GM23338 (cell line): ENCODE results near the gene TINAG. TPM values are rescaled to one million over a fixed set of nuclear protein-coding genes. Genes with fewer than 3 reads are reported as not detected.

Experiments
- ATAC-seq: fragments of 200-7000 bp; cut with Tn5 transposase; 3 replicates; pipeline ENCODE4 v1.9.1; 2020
- DNase-seq: peaks from one replicate; pipeline ENCODE4 v3.0.0-alpha.2; 2015; ENCODE audit warnings: low spot score
- H2AFZ ChIP-seq: fragments of 200-600 bp; sonication (generic); 2 replicates; pipeline ENCODE4 v1.8.0; 2016; ENCODE audit warnings: antibody characterized with exemption, mild to moderate bottlenecking, moderate library complexity
- H3F3A ChIP-seq: fragments of 200-600 bp; sonication (generic); replicated peaks from 2 replicates; pipeline ENCODE4 v1.8.0; 2017; ENCODE audit warnings: antibody characterized with exemption, mixed run types, low read depth
- H3K27ac ChIP-seq: fragments of 200-600 bp; sonication (generic); 2 replicates; pipeline ENCODE4 v1.6.1; 2016; ENCODE audit warnings: low read depth
- H3K27me3 ChIP-seq: fragments of 200-600 bp; sonication (generic); 2 replicates; pipeline ENCODE4 v1.8.0; 2016; ENCODE audit warnings: mild to moderate bottlenecking, mixed run types, moderate library complexity; ENCODE audit not compliant: insufficient read depth
- H3K36me3 ChIP-seq: fragments of 200-600 bp; sonication (generic); 2 replicates; pipeline ENCODE4 v1.8.0; 2016; ENCODE audit warnings: mild to moderate bottlenecking; ENCODE audit not compliant: insufficient read depth
- H3K4me1 ChIP-seq: fragments of 200-600 bp; sonication (generic); 2 replicates; pipeline ENCODE4 v1.8.0; 2016; ENCODE audit warnings: mild to moderate bottlenecking, moderate library complexity; ENCODE audit not compliant: insufficient read depth
- H3K4me2 ChIP-seq: fragments of 200-600 bp; sonication (generic); 2 replicates; pipeline ENCODE4 v1.7.1; 2017; ENCODE audit warnings: mixed run types
- H3K4me3 ChIP-seq: fragments of 200-600 bp; sonication (generic); 2 replicates; pipeline ENCODE4 v1.6.1; 2016; ENCODE audit warnings: mixed run types
- H3K79me2 ChIP-seq: fragments of 200-600 bp; sonication (generic); replicated peaks from 2 replicates; pipeline ENCODE4 v1.8.0; 2017; ENCODE audit warnings: mild to moderate bottlenecking; ENCODE audit not compliant: insufficient read depth
- H3K9me2 ChIP-seq: fragments of 200-600 bp; sonication (generic); 2 replicates; pipeline ENCODE4 v1.8.0; 2017; ENCODE audit not compliant: insufficient read depth
- H4K20me1 ChIP-seq: fragments of 200-600 bp; sonication (generic); replicated peaks from 2 replicates; pipeline ENCODE4 v1.8.0; 2017; ENCODE audit warnings: mild to moderate bottlenecking; ENCODE audit not compliant: insufficient read depth
- H3K27ac Mint-ChIP-seq: 2 replicates; pipeline ENCODE4 v1.8.0; 2020; ENCODE audit warnings: inconsistent platforms, mild to moderate bottlenecking, moderate library complexity, mixed read lengths
- H3K27me3 Mint-ChIP-seq: 3 replicates; pipeline ENCODE4 v1.8.0; 2022; ENCODE audit warnings: low read depth, mild to moderate bottlenecking, moderate library complexity, mixed read lengths, inconsistent platforms; ENCODE audit not compliant: insufficient read depth, poor library complexity
- H3K36me3 Mint-ChIP-seq: 3 replicates; pipeline ENCODE4 v1.8.0; 2021; ENCODE audit warnings: low read depth, mild to moderate bottlenecking, inconsistent platforms, moderate library complexity, mixed read lengths
- H3K4me1 Mint-ChIP-seq: 3 replicates; pipeline ENCODE4 v1.8.0; 2020; ENCODE audit warnings: mild to moderate bottlenecking, inconsistent platforms, mixed read lengths
- H3K4me3 Mint-ChIP-seq: 3 replicates; pipeline ENCODE4 v1.8.0; 2021; ENCODE audit warnings: moderate library complexity, mild to moderate bottlenecking, inconsistent platforms, mixed read lengths
- H3K9me3 Mint-ChIP-seq: 3 replicates; pipeline ENCODE4 v1.8.0; 2020; ENCODE audit warnings: moderate library complexity, mild to moderate bottlenecking, inconsistent platforms, mixed read lengths
- CREB1 ChIP-seq: fragments of 250-450 bp; sonication (Bioruptor Pico); IDR thresholded peaks from 2 replicates; pipeline ENCODE4 v1.5.0; 2020; ENCODE audit warnings: low read depth, mild to moderate bottlenecking, moderate library complexity
- EZH2 ChIP-seq: fragments of 200-600 bp; sonication (generic); IDR thresholded peaks from one replicate; pipeline ENCODE4 v1.8.0; 2017; ENCODE audit warnings: antibody characterized with exemption, mild to moderate bottlenecking, low read depth; ENCODE audit not compliant: unreplicated experiment
- EZH2phosphoT487 ChIP-seq: fragments of 200-600 bp; sonication (generic); IDR thresholded peaks from one replicate; pipeline ENCODE4 v1.8.1; 2018; ENCODE audit warnings: antibody characterized with exemption; ENCODE audit not compliant: unreplicated experiment
- NANOG ChIP-seq: IDR thresholded peaks from 2 replicates; pipeline ENCODE4 v1.6.1; 2016; ENCODE audit warnings: antibody characterized with exemption, borderline replicate concordance
- POLR2AphosphoS5 ChIP-seq: IDR thresholded peaks from 2 replicates; pipeline ENCODE4 v1.6.1; 2016; ENCODE audit warnings: antibody characterized with exemption, low read depth
- ZNF114 ChIP-seq: fragments of 250-450 bp; sonication (Bioruptor Pico); IDR thresholded peaks from 2 replicates; pipeline ENCODE4 v1.5.0; 2020; ENCODE audit warnings: mild to moderate bottlenecking, moderate library complexity
- ZNF331 ChIP-seq: fragments of 250-450 bp; sonication (Bioruptor Pico); IDR thresholded peaks from 2 replicates; pipeline ENCODE4 v1.5.0; 2020; ENCODE audit warnings: low read depth, mild to moderate bottlenecking, moderate library complexity
- polyA plus RNA-seq: library from polyadenylated mRNA; unstranded; fragments of >200 nt; fragmentation: Nextera tagmentation; extraction: Ambion mirVana; gene quantifications from 2 replicates; pipeline ENCODE4 v1.2.1, GENCODE V29; 2016
- total RNA-seq: library from RNA; depleted of rRNA; stranded (reverse); fragments of >200 nt; shearing (Covaris generic); gene quantifications from 2 replicates; pipeline ENCODE4 v1.2.3, GENCODE V29; 2014
- TF ChIP-seq, protein P1 (sequence below), 2 experiments: fragments of 200-600 bp in 1 of 2; sonication (generic) in 1 of 2; conservative IDR thresholded peaks; 2 replicates each; pipeline versions ENCODE4 v1.5.1 to v1.6.1; 2016 to 2017; ENCODE audit warnings: antibody characterized with exemption in 2 of 2, low read depth in 2 of 2, mild to moderate bottlenecking in 2 of 2, moderate library complexity in 1 of 2
- TF ChIP-seq, protein P2 (sequence below): IDR thresholded peaks from 2 replicates; pipeline ENCODE4 v1.6.1; 2016; ENCODE audit warnings: antibody characterized with exemption
- TF ChIP-seq, protein P3 (sequence below): fragments of 250-450 bp; sonication (Bioruptor Pico); IDR thresholded peaks from 2 replicates; pipeline ENCODE4 v1.5.0; 2020; ENCODE audit warnings: mild to moderate bottlenecking, moderate library complexity

TINAG gene
- total and polyA plus RNA-seq, 2 experiments from 2014 or later: not detected

DNA sequence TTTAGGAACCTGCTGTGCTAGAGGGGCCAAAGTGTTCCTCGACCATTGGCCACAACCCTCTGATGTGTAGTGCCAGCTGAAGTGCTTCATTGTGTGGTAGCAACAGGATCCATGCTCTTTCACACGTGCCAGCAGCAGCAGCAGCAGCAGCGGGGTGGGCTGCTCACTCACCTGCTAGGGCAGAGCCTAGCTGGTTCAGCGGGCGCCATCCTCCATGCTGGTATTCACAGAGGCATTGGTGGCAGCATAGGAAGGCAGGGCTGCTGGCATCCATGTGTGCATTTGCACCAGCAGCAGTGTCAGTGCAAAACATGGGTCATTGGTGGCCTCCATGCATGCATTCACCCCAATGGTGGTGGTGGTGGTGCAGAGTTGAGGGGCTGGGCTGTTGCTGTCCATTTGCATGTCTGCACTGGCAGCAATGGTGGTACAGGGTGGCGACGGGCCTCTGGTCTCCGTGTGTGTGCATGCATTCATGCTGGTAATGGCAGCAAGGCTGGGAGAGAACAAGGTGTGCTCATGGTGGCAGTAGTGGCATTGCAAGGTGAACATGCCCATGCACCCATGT, 13.2 kb upstream of the TINAG start:
- Mint-ChIP-seq H3K4me1 (peaks cover 25% of the 10 kb centered on the region), H3K36me3 (no peaks in the 10 kb centered on the region; the same call in 2 of the 3 replicates)
- TF ChIP-seq ZNF114 (CRISPR knock-in tag): no peak
- TF ChIP-seq, protein P1, sequence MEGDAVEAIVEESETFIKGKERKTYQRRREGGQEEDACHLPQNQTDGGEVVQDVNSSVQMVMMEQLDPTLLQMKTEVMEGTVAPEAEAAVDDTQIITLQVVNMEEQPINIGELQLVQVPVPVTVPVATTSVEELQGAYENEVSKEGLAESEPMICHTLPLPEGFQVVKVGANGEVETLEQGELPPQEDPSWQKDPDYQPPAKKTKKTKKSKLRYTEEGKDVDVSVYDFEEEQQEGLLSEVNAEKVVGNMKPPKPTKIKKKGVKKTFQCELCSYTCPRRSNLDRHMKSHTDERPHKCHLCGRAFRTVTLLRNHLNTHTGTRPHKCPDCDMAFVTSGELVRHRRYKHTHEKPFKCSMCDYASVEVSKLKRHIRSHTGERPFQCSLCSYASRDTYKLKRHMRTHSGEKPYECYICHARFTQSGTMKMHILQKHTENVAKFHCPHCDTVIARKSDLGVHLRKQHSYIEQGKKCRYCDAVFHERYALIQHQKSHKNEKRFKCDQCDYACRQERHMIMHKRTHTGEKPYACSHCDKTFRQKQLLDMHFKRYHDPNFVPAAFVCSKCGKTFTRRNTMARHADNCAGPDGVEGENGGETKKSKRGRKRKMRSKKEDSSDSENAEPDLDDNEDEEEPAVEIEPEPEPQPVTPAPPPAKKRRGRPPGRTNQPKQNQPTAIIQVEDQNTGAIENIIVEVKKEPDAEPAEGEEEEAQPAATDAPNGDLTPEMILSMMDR (conservative IDR thresholded peaks at IDR 0.05; ENCODE audit: low read depth in 2 of 2): no peak
- TF ChIP-seq EZH2: no peak
- TF ChIP-seq CREB1: no peak
- TF ChIP-seq EZH2phosphoT487: no peak
- TF ChIP-seq, protein P2, sequence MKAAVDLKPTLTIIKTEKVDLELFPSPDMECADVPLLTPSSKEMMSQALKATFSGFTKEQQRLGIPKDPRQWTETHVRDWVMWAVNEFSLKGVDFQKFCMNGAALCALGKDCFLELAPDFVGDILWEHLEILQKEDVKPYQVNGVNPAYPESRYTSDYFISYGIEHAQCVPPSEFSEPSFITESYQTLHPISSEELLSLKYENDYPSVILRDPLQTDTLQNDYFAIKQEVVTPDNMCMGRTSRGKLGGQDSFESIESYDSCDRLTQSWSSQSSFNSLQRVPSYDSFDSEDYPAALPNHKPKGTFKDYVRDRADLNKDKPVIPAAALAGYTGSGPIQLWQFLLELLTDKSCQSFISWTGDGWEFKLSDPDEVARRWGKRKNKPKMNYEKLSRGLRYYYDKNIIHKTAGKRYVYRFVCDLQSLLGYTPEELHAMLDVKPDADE: no peak
- TF ChIP-seq POLR2AphosphoS5: no peak
- TF ChIP-seq, protein P3, sequence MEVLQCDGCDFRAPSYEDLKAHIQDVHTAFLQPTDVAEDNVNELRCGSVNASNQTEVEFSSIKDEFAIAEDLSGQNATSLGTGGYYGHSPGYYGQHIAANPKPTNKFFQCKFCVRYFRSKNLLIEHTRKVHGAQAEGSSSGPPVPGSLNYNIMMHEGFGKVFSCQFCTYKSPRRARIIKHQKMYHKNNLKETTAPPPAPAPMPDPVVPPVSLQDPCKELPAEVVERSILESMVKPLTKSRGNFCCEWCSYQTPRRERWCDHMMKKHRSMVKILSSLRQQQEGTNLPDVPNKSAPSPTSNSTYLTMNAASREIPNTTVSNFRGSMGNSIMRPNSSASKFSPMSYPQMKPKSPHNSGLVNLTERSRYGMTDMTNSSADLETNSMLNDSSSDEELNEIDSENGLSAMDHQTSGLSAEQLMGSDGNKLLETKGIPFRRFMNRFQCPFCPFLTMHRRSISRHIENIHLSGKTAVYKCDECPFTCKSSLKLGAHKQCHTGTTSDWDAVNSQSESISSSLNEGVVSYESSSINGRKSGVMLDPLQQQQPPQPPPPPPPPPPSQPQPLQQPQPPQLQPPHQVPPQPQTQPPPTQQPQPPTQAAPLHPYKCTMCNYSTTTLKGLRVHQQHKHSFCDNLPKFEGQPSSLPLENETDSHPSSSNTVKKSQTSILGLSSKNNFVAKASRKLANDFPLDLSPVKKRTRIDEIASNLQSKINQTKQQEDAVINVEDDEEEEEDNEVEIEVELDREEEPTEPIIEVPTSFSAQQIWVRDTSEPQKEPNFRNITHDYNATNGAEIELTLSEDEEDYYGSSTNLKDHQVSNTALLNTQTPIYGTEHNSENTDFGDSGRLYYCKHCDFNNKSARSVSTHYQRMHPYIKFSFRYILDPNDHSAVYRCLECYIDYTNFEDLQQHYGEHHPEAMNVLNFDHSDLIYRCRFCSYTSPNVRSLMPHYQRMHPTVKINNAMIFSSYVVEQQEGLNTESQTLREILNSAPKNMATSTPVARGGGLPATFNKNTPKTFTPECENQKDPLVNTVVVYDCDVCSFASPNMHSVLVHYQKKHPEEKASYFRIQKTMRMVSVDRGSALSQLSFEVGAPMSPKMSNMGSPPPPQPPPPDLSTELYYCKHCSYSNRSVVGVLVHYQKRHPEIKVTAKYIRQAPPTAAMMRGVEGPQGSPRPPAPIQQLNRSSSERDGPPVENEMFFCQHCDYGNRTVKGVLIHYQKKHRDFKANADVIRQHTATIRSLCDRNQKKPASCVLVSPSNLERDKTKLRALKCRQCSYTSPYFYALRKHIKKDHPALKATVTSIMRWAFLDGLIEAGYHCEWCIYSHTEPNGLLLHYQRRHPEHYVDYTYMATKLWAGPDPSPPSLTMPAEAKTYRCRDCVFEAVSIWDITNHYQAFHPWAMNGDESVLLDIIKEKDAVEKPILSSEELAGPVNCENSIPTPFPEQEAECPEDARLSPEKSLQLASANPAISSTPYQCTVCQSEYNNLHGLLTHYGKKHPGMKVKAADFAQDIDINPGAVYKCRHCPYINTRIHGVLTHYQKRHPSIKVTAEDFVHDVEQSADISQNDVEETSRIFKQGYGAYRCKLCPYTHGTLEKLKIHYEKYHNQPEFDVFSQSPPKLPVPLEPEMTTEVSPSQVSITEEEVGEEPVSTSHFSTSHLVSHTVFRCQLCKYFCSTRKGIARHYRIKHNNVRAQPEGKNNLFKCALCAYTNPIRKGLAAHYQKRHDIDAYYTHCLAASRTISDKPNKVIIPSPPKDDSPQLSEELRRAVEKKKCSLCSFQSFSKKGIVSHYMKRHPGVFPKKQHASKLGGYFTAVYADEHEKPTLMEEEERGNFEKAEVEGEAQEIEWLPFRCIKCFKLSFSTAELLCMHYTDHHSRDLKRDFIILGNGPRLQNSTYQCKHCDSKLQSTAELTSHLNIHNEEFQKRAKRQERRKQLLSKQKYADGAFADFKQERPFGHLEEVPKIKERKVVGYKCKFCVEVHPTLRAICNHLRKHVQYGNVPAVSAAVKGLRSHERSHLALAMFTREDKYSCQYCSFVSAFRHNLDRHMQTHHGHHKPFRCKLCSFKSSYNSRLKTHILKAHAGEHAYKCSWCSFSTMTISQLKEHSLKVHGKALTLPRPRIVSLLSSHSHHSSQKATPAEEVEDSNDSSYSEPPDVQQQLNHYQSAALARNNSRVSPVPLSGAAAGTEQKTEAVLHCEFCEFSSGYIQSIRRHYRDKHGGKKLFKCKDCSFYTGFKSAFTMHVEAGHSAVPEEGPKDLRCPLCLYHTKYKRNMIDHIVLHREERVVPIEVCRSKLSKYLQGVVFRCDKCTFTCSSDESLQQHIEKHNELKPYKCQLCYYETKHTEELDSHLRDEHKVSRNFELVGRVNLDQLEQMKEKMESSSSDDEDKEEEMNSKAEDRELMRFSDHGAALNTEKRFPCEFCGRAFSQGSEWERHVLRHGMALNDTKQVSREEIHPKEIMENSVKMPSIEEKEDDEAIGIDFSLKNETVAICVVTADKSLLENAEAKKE (CRISPR knock-in tag): no peak
- TF ChIP-seq NANOG: no peak
- TF ChIP-seq ZNF331 (CRISPR knock-in tag): no peak

More for the DNA sequence above, 13.2 kb upstream of the TINAG start:
- no peak overlapping the region; the same call in 1 of the 2 replicates for H3K27ac Mint-ChIP-seq
- H3K4me1 ChIP-seq: no peaks in the 10 kb centered on the region
- H3K9me3 Mint-ChIP-seq: no peaks in the 10 kb centered on the region
- H3K79me2 ChIP-seq: no peaks in the 10 kb centered on the region
- ATAC-seq: no peak
- H2AFZ ChIP-seq: no peak overlapping the region
- H3K4me3 ChIP-seq: no peak overlapping the region
- no peak overlapping the region for H3K27ac ChIP-seq
- DNase-seq: no peak
- no peak overlapping the region for H3K4me2 ChIP-seq
- no peaks in the 10 kb centered on the region for H3K27me3 ChIP-seq
- no peak overlapping the region for H3K4me3 Mint-ChIP-seq
- H3F3A ChIP-seq: no peaks in the 10 kb centered on the region
- peaks cover 2% of the 10 kb centered on the region for H3K27me3 Mint-ChIP-seq
- peaks cover 8% of the 10 kb centered on the region; the same call in 1 of the 2 replicates for H3K9me2 ChIP-seq
- no peaks in the 10 kb centered on the region for H3K36me3 ChIP-seq
- no peaks in the 10 kb centered on the region for H4K20me1 ChIP-seq
